Measurements from ENCODE around the gene PEMT. TPM values are rescaled to one million over a fixed set of nuclear protein-coding genes. Genes with fewer than 3 reads are reported as not detected.
"Not testable (repeated sequence)": the region's sequence is repeated elsewhere in the genome, so short reads cannot be mapped to it uniquely, and the experiment has no call there.

The PEMT gene
- total and polyA plus RNA-seq, 12 donors: 19.7 to 141 (median 65.3) TPM

- Histone ChIP-seq H3K27ac (no peak overlapping the region), H3K27me3 (no peaks in the 10 kb centered on the region), H3K4me1 (replicated peaks in 1 of 2) (no peaks in the 10 kb centered on the region), H3K36me3 (replicated peaks in 1 of 2) (no peaks in the 10 kb centered on the region), H3K4me3 (no peak overlapping the region), H3K9me3 (replicated peaks in 1 of 3) (no peaks in the 10 kb centered on the region)
- 65 to 78% (median 69%) methylated on average over 5 of the region's 5 CpGs for WGBS, 4 donors
- TF ChIP-seq POLR2A (IDR thresholded peaks at IDR 0.05) (no peak), CTCF (IDR thresholded peaks at IDR 0.05) (no peak)
- DNase-seq: no peak
- intact Hi-C loops (cut with DNase I): no loop called here
Measured at GRCh38 chr17:17636272-17636885, 44.9 kb upstream of the PEMT start.

GRCh38 chr17:17635537-17636271 lies 44.2 kb upstream of the PEMT start:
- intact Hi-C loops (cut with DNase I); H3K9me3 ChIP-seq (replicated peaks in 1 of 3); H3K4me1 ChIP-seq (replicated peaks in 1 of 2); H3K27me3 ChIP-seq; H3K27ac ChIP-seq; DNase-seq; H3K4me3 ChIP-seq; H3K36me3 ChIP-seq (replicated peaks in 1 of 2): not testable (repeated sequence)
- 81 to 90% (median 85%) methylated on average over 15 of the region's 15 CpGs for WGBS, 4 donors

GRCh38 chr17:17635126-17635525 lies 43.6 kb upstream of the PEMT start:
- no peak overlapping the region for H3K27ac ChIP-seq
- intact Hi-C loops (cut with DNase I): no loop called here
- 85 to 93% (median 91%) methylated on average over 5 of the region's 5 CpGs for WGBS, 4 donors
- DNase-seq: no peak
- no peaks in the 10 kb centered on the region for H3K4me1 ChIP-seq (replicated peaks in 1 of 2)
- H3K9me3 ChIP-seq (replicated peaks in 1 of 3): no peaks in the 10 kb centered on the region
- no peaks in the 10 kb centered on the region for H3K27me3 ChIP-seq
- TF ChIP-seq POLR2A (IDR thresholded peaks at IDR 0.05): no peak
- TF ChIP-seq CTCF (IDR thresholded peaks at IDR 0.05): no peak
- no peak overlapping the region for H3K4me3 ChIP-seq
- H3K36me3 ChIP-seq (replicated peaks in 1 of 2): no peaks in the 10 kb centered on the region

- Histone ChIP-seq H3K4me1 (replicated peaks in 1 of 2) (no peaks in the 10 kb centered on the region), H3K27me3 (no peaks in the 10 kb centered on the region), H3K4me3 (no peak overlapping the region), H3K27ac (no peak overlapping the region), H3K9me3 (replicated peaks in 1 of 3) (no peaks in the 10 kb centered on the region), H3K36me3 (replicated peaks in 1 of 2) (no peaks in the 10 kb centered on the region)
- intact Hi-C loops (cut with DNase I): no loop called here
- WGBS, 4 donors: 91 to 100% (median 95%) methylated on average over 2 to 6 of the region's 6 CpGs
- DNase-seq: no peak
- TF ChIP-seq POLR2A (IDR thresholded peaks at IDR 0.05) (no peak), CTCF (IDR thresholded peaks at IDR 0.05) (no peak)
Measured at GRCh38 chr17:17633310-17633709, 41.8 kb upstream of the PEMT start.

GRCh38 chr17:17632690-17633089 lies 41.2 kb upstream of the PEMT start:
- H3K4me1 ChIP-seq (replicated peaks in 1 of 2); H3K9me3 ChIP-seq (replicated peaks in 1 of 3); H3K27me3 ChIP-seq; H3K4me3 ChIP-seq; H3K36me3 ChIP-seq (replicated peaks in 1 of 2); intact Hi-C loops (cut with DNase I); DNase-seq; H3K27ac ChIP-seq: not testable (repeated sequence)
- WGBS, 4 donors: 76 to 84% (median 83%) methylated on average over 4 to 5 of the region's 5 CpGs

Measured in adrenal gland (tissue), 12 donors.